ENCODE measurements around the gene LENG1. TPM values are rescaled to one million over a fixed set of nuclear protein-coding genes. Genes with fewer than 3 reads are reported as not detected.

Gene LENG1
- total RNA-seq, 4 donors from 2014 or later, result 7.4 to 12.9 (median 10.4) TPM

DNA sequence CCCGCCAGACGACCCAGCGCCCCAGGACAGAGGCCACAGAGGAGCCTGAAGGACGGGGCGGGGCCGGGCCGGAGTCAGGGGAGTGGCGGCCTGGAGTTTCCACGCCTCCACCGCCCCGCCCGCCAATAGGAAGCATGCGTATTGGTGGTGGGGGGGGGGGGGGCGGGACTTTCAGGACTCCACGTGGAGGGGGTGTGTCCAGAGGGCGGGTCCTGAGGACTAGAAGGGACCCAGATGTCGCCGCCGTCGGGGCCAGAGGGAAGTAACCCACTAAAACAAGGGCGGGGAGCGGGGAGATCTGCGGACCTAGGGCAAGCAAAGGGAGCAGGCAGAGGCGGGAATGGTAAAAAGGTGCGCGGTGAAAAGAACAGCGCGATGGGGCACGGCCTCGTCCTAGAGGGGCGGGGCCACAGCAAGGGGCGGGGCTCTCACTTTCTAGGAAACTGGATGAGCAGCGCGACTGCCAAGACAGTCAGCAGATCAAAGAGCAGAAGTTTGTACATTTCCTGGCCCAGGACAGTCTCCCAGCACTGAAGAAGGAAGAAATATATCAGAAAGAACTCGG lies 2.8 kb upstream of the LENG1 start:
- WGBS, 2 donors, result 3% methylated on average over 19 to 34 of the region's 35 CpGs
- peaks cover 0 to 61% (median 31%) of the 10 kb centered on the region in 4 donors for H3K4me1 ChIP-seq

DNA sequence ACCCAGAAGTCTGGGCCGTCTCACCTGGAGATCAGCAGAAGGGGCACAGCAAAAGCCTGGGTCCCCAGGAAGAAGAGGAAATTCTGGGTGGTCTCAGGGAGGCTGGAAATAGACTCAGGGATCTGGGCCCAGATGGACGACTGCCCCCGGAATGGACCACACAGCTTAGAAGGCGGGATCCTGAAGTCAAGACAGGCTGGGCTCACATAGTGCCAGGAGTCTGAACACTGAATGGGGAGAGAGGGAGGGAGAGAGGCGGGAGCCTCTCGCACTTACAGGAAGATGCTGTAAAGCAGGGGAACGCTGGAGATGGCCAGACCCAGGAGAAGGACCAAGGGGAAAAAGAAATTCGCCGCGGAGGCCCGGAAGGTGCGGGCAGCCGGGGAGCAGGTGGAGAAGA lies 1.3 kb upstream of the LENG1 start:
- Histone ChIP-seq H3K27ac (peak overlapping the region in 2 of 4 donors; percentile 79 to 92), H3K4me3 (peak overlapping the region in 3 of 4 donors; percentile 57 to 77 (median 77)), H3K9me3 (no peaks in the 10 kb centered on the region), H3K27me3 (no peaks in the 10 kb centered on the region), H3K36me3 (peaks cover 0 to 26% (median 23%) of the 10 kb centered on the region in 3 donors), H3K4me1 (peaks cover 0 to 61% (median 31%) of the 10 kb centered on the region in 4 donors)
- no peak for DNase-seq (ENCODE audit: low spot score in 2 of 2)
- TF ChIP-seq, protein P1, sequence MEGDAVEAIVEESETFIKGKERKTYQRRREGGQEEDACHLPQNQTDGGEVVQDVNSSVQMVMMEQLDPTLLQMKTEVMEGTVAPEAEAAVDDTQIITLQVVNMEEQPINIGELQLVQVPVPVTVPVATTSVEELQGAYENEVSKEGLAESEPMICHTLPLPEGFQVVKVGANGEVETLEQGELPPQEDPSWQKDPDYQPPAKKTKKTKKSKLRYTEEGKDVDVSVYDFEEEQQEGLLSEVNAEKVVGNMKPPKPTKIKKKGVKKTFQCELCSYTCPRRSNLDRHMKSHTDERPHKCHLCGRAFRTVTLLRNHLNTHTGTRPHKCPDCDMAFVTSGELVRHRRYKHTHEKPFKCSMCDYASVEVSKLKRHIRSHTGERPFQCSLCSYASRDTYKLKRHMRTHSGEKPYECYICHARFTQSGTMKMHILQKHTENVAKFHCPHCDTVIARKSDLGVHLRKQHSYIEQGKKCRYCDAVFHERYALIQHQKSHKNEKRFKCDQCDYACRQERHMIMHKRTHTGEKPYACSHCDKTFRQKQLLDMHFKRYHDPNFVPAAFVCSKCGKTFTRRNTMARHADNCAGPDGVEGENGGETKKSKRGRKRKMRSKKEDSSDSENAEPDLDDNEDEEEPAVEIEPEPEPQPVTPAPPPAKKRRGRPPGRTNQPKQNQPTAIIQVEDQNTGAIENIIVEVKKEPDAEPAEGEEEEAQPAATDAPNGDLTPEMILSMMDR (IDR thresholded peaks at IDR 0.05), result no peak
- no peak for TF ChIP-seq EP300 (IDR thresholded peaks at IDR 0.05)
- no peak for TF ChIP-seq POLR2A (IDR thresholded peaks at IDR 0.05)
- WGBS, 2 donors, result 37 to 38% methylated on average over 13 of the region's 13 CpGs

More for the DNA sequence above, 2.8 kb upstream of the LENG1 start:
- Histone ChIP-seq H3K27me3 (no peaks in the 10 kb centered on the region), H3K27ac (peak overlapping the region in 2 of 4 donors; percentile 39 to 43), H3K36me3 (peaks cover 0 to 11% (median 10%) of the 10 kb centered on the region in 3 donors), H3K9me3 (no peaks in the 10 kb centered on the region), H3K4me3 (peak overlapping the region in 2 of 4 donors; percentile 39 to 51)
- TF ChIP-seq, protein P1 (IDR thresholded peaks at IDR 0.05), result no peak
- peak in 1 of 2 donors; percentile 20 for TF ChIP-seq EP300 (IDR thresholded peaks at IDR 0.05)
- peak; percentile 73 to 79 for DNase-seq (ENCODE audit: low spot score in 2 of 2)

DNA sequence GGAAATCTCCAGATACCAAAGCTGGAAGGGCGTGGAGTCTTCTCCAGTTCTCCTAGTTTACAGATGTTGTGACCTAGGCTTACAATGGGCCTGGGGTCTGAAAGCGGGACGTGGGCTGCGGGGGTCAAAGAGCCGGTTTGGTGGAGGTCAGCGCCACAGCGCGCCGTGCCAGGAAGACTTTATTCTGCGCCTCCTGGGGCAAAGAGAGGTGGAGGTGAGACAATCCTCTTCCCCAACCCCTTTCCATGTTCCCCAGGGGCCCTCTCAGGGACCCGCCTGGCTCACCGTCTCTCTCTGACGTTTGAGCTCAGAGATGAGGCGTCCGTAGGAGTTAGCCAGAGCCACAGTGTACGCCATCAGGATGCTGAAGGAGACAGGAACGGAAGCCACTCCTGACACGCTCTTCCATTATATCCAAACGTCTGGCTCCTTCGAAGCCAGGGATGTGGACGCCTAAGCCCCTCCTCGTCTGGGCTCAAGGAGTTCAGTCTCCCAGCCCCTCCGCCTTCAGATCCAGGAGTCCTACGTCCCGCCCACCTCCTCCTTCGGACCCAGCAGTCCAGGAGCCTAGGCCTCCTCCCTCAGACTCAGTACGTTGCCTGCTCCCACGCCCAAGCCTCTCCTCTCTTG lies 776 bp upstream of the LENG1 start:
- TF ChIP-seq EP300 (IDR thresholded peaks at IDR 0.05), result no peak
- TF ChIP-seq, protein P1 (IDR thresholded peaks at IDR 0.05), result no peak
- WGBS, 2 donors, result 2 to 3% methylated on average over 28 of the region's 28 CpGs

DNA sequence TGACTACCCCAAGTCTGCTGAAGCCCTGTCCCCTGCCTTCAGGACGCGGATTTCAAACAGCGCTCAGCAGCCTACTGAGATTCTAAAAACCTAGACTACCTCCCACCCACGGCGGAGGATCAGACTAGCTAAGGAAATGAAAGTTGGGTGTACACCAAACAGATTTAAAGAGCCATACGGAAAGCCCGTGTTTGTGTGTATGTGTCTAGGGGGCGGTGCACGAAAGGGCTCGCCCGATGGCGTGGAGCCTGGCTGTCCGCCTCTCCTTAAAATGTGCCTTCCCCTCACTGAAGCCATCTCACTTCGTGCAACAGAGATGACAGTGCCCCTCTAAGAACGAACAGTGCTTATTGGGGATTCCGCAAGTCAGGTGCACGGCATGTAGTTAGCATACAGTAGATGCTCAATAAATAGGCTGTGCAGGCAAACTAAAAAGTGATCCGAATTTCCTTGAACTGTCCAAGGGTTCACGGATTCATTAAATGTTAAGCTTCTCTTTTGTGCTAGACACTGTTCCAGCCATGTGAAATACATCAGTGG lies 639 bp downstream of the LENG1 start:
- Histone ChIP-seq H3K4me1 (peaks cover 0 to 50% (median 31%) of the 10 kb centered on the region in 4 donors), H3K27ac (peak overlapping the region; percentile 90 to 96 (median 94)), H3K4me3 (peak overlapping the region; percentile 67 to 88 (median 77)), H3K9me3 (no peaks in the 10 kb centered on the region), H3K27me3 (no peaks in the 10 kb centered on the region), H3K36me3 (peaks cover 0 to 45% (median 39%) of the 10 kb centered on the region in 3 donors)
- no peak for TF ChIP-seq POLR2A (IDR thresholded peaks at IDR 0.05)
- TF ChIP-seq EP300 (IDR thresholded peaks at IDR 0.05), result no peak
- TF ChIP-seq, protein P1 (IDR thresholded peaks at IDR 0.05), result no peak
- no peak for DNase-seq (ENCODE audit: low spot score in 2 of 2)
- WGBS, 2 donors, result 9 to 10% methylated on average over 19 of the region's 19 CpGs

More for the DNA sequence above, 776 bp upstream of the LENG1 start:
- peak overlapping the region; percentile 56 to 77 (median 67) for H3K4me3 ChIP-seq
- H3K36me3 ChIP-seq, result peaks cover 0 to 31% (median 28%) of the 10 kb centered on the region in 3 donors
- no peaks in the 10 kb centered on the region for H3K9me3 ChIP-seq
- DNase-seq (ENCODE audit: low spot score in 2 of 2), result no peak
- peaks cover 0 to 61% (median 31%) of the 10 kb centered on the region in 4 donors for H3K4me1 ChIP-seq
- no peaks in the 10 kb centered on the region for H3K27me3 ChIP-seq
- peak overlapping the region; percentile 40 to 96 (median 86) for H3K27ac ChIP-seq

DNA sequence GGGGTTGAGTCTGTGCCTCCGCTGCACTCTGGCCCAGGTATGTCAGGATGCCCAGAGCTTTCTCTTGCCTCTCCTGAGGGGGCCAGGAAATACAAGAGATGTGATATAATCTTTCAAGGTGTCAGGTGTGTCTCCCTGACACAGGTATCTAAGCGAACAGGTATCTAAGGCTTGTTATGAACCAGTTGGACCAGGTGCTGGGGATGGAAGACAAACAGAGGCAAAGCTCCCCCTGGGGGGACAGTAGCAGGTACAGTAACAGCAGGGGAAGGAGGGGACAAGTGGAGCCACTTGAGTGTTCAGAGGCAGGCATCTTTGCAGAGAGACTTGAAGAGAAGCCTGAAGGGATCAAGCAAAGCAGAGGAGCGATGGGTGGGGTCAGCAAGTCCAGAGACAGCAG lies 2.6 kb downstream of the LENG1 start:
- H3K36me3 ChIP-seq, result peaks cover 0 to 65% (median 56%) of the 10 kb centered on the region in 3 donors

More for the DNA sequence above, 2.6 kb downstream of the LENG1 start:
- Histone ChIP-seq H3K27me3 (no peaks in the 10 kb centered on the region), H3K9me3 (no peaks in the 10 kb centered on the region), H3K4me3 (no peak overlapping the region), H3K27ac (no peak overlapping the region), H3K4me1 (peaks cover 0 to 45% (median 23%) of the 10 kb centered on the region in 4 donors)
- no peak for DNase-seq (ENCODE audit: low spot score in 2 of 2)
- no peak for TF ChIP-seq EP300 (IDR thresholded peaks at IDR 0.05)
- TF ChIP-seq POLR2A (IDR thresholded peaks at IDR 0.05), result no peak
- TF ChIP-seq, protein P1 (IDR thresholded peaks at IDR 0.05), result no peak
- WGBS, 2 donors, result 91 to 96% methylated on average over 3 of the region's 3 CpGs
